GM13976 (cell line): ENCODE results near the gene WWP2.
"Not testable (repeated sequence)": the region's sequence is repeated elsewhere in the genome, so short reads cannot be mapped to it uniquely, and the experiment has no call there.

Experiments used
- DNase-seq: peaks from one replicate; pipeline ENCODE4 v3.0.0; 2012; ENCODE audit warnings: low spot score
- in situ Hi-C: fragments of 300-500 bp; cut with MboI; formaldehyde crosslinking; loops from one replicate; pipeline ENCODE4 v1.12.0; 2022; ENCODE audit warnings: low sequenced_read_pairs, mixed read lengths, inconsistent platforms; ENCODE audit not compliant: unreplicated experiment

Gene WWP2

GRCh38 chr16:69972120-69972519, 210.0 kb downstream of the WWP2 start:
- DNase-seq, in situ Hi-C loops: not testable (repeated sequence)

- in situ Hi-C loops, DNase-seq: not testable (repeated sequence)
Observed at GRCh38 chr16:69972935-69973334, 210.8 kb downstream of the WWP2 start.

GRCh38 chr16:69985196-69985595, 223.1 kb downstream of the WWP2 start:
- DNase-seq, in situ Hi-C loops: not testable (repeated sequence)
